SHP77 treated with DMSO at 0.1 percent for 48 hours (cell line): ENCODE results near the gene KIAA1191.
"Not testable (repeated sequence)": the region's sequence is repeated elsewhere in the genome, so short reads cannot be mapped to it uniquely, and the experiment has no call there.

Experiments
- DNase-seq: peaks from one replicate; lab custom pipeline; 2025; lab: John Stamatoyannopoulos, UW

The KIAA1191 gene, protein sequence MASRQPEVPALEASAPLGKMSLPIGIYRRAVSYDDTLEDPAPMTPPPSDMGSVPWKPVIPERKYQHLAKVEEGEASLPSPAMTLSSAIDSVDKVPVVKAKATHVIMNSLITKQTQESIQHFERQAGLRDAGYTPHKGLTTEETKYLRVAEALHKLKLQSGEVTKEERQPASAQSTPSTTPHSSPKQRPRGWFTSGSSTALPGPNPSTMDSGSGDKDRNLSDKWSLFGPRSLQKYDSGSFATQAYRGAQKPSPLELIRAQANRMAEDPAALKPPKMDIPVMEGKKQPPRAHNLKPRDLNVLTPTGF

DNA sequence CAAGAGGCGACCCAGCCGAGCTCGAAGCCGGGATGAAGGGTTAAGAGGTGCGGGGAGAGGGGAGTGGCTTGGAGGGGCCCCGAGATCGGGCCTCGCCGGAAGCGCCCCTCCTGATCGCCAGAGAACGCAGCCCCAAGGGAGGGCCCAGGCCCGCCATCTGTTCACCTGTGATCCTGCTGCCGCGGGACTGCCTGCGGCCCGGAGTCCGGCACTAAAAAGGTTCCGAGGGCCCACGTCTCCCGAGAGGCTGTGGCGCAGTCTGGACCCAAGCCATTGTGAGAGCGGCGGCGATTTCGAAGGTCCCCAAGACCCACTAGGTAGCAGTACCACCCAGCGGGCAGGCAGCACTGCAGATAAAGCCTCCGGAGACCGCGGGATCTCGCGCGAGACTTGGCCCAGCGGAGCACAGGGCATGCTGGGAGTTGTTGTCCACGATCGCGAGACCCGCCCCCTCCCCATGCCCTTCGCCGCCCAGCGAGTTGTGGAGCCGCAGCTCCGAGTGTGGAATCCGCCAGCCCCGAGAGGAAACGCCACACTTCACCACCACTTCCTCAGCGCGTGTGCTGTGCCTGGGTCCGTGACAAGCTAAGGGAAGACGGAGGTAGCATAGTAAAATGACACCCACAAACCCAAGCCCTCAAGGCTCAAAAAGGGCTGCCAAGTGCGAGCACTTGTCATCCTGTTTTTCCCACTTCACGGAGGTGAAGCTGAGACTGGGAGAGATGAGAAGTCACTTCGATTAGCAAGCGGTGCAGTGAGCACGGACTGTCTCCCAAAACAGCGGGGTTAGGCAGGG is at the start of gene KIAA1191:
Gene KIAA1191 (minus strand): TSS at position 328 of the 796 bp plus-strand sequence. CDS start 2,256 bp downstream, outside the sequence.
- peak; percentile 66 for DNase-seq

DNA sequence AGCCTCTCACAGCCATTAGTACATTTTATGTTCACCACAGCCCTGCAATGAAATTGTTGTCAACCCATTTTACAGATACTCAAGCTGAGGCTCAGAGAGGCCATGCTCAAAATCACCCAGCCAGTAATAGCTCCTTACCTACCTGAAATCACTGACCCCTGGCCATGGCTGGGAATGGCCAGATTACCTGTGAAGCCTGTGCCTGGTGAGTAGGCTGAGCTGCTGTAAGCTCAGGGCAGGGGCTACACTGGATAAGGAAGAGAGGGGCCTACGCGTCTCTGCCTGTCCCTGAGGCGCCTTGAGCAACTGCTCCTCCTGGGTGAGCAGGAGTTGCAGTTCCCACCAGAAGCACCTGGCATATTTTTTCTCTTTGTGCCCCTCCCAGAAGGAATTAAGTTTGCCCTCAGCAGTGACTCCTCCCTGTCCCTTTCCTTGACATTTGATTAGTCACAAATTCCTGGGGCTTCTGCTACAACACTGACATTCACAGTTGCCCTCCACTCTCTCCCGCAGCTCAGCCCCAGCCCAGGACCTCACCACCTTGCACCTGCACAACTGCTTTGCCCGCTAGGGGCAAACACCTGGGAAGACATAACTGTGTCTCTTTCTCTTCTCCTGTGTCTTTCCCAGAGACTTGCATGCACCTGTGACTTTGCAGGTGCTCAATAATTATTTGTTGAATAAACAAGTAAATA is 49.1 kb upstream of the KIAA1191 start:
- DNase-seq, result no peak

DNA sequence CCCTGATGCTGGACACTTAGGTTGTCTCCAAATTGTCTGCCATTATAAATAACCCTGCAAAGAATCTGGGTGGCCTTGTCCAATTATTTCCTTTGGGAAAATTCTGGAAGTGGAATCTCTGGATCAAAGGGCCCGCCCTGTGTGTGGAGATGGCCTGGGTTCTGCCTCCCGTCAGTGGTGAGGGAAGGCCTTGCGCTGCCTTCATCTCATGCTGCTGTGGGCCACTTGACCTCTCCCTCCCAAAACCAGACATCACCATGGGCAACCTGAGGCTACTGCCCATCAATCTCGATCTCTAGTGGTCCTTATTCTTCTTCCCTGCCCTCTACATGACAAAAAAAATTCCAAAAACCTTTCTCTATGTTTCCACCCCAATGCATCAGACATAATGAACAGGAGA is 48.2 kb upstream of the KIAA1191 start:
- DNase-seq, result no peak

DNA sequence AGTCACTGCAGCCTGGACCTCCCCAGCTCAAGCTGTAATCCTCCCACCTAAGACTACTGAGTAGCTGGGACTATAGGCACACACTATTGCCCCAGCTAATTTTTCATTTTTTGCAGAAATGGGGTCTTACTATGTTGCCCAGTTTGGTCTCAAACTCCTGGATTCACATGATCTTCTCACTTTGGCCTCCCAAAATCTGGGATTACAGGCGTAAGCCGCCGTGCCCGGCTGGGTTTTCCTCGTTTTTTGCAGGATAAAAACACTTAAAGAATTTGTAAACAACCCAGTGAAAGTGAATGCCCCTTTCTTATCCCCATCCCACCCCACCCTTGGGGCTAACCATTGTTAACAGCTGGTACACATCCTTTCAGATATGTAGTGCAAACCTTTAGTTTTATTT is 47.0 kb upstream of the KIAA1191 start:
- no peak for DNase-seq

DNA sequence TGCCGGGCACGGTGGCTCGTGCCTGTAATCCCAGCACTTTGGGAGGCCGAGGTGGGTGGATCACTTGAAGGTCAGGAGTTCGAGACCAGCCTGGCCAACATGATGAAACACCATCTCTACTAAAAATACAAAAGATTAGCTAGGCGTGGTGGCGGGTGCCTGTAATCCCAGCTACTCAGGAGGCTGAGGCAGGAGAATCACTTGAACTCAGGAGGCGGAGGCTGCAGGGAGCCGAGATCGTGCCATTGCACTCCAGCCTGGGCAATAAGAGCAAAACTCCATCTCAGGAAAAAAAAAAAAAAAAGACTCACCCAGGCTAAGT is 46.6 kb upstream of the KIAA1191 start:
- not testable (repeated sequence) for DNase-seq

DNA sequence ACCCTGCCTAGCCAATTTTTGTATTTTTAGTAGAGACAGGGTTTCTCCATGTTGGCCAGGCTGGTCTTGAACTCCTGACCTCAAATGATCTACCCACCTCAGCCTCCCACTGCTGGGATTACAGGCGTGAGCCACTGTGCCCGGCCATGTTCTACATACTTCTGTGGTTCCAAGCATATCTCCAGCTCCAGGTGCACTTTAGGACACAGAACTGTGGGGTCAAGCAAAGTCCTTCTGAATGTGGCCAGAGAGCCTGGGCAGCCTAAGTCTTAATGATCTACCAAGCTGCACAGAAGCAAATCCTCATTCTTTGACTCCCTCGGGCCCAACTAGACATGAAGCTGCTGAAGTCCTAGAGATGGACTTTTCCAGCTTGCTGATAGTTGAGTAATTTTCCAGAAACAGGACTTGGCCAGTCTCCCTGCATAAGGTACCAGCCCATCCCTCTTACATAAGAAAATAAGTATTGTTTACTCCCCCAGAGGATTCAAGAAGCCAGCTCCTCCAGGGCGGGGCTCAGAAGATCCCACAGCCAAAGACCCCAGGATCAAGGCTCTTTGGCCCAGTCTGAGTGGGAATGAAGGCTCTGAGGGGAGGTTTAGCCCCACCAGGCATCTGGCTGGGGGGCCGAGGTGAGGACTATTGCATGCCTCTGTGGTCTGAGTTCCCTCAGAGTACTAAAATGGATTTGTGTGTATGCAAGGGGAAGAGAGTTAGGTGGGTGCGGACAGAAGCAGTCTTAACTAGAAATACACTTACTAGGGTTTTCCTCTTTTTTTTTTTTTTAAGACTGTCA is 46.1 kb upstream of the KIAA1191 start:
- no peak for DNase-seq

DNA sequence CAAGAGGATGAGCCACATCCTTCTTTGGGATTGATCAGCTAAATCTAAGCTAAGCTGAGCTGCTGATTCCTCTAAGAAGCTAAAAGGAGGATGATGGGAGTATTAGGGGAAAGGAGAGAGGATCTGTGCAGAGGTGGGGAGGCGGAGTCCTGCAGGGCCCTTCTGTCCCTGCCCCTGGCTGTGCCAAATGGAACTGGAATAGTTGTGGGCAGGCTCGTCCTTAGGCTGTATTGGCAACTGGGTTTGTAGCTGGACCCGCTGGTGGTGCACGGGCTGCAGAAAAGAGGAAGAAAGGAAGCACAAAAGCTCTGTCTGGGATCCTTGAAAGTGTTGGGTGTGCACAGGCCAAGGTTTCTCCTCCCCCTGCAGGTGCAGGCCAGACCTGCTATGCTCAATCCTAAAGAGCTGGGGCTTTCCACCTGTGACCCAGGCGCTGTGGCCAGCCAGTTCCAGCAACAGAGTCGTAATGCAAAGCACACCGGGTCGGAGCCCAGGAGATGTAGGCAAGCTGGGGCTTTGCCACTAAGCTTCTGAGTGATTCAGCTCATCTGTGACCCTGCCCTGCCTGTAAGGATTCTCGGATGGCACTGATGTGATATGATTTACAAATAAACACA is 45.0 kb upstream of the KIAA1191 start:
- DNase-seq, result no peak

DNA sequence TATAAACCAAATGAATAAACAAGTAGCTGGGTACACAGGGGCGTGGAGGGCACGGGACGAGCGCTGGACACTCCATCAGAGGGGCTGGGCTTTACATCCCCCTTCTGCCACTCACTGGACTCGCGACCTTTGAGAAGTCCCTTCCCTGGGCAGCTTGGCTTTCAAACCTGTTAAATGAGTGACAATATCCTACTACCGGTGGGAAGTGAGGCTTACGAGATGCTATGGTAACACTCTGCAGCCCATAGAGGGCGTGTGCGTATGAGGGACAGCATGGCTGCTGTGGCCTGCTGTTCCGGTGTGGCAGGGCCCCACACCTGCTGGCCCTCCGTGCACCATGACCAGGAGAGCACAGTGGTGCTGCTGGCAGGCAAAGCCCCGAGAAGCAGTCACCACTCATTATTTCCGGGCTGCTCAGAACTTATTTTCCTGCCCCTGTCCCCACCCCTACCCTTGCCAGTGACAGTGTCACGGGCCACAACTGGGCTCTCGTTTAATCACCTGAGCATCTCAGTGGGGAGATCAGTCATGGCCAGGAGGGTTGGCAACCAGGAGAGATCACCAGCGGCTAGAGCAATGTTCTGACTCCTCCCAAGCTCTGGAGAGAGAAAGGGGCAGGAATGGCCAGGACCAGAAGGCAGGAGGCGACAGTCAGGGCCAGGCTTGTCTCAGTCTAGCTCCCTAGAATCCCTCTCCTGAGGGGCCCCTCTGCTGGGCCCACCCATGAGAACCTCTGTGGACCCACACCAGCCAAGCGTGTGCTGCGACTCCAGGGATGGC is 44.3 kb upstream of the KIAA1191 start:
- no peak for DNase-seq

DNA sequence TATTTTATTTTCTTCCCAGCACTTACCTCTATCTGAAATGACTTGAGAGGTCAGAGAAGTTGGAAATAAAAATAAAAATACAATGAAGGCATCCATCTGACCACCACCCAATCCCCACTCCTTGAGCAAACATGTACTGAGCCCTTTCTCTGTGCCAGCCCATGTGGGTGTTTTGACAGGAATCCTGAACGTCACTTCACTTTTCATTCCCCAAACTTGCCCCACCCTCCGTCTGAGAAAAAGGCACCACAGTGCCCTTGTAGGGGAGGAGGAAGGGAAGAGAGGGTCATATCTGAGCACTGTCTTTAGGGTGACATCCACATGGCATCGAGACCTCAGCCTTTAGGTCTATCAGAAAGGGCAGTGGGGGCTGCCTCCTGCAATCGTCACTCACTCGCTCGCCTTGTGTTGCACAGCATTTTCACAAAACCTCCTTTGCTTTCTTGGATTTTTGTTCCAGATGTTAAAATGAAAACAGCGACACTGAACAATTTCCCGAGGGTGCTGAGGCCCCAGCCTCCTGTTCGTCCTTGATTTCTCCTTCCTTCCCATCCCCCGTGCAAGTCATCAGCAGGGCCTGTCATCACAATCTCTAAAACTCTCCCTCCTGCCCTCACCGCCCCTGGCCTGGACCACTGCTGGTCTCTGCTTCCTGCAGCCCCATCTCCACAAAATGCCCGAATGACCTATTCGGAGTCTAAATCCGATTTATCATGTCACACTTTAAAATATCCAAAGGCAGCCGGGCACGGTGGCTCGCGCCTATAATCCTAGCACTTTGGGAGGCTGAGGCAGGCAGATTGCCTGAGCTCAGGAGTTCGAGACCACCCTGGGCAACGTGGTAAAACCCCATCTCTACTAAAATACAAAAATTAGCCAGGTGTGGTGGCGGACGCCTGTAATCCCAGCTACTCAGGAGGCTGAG is 40.0 kb upstream of the KIAA1191 start:
- no peak for DNase-seq

DNA sequence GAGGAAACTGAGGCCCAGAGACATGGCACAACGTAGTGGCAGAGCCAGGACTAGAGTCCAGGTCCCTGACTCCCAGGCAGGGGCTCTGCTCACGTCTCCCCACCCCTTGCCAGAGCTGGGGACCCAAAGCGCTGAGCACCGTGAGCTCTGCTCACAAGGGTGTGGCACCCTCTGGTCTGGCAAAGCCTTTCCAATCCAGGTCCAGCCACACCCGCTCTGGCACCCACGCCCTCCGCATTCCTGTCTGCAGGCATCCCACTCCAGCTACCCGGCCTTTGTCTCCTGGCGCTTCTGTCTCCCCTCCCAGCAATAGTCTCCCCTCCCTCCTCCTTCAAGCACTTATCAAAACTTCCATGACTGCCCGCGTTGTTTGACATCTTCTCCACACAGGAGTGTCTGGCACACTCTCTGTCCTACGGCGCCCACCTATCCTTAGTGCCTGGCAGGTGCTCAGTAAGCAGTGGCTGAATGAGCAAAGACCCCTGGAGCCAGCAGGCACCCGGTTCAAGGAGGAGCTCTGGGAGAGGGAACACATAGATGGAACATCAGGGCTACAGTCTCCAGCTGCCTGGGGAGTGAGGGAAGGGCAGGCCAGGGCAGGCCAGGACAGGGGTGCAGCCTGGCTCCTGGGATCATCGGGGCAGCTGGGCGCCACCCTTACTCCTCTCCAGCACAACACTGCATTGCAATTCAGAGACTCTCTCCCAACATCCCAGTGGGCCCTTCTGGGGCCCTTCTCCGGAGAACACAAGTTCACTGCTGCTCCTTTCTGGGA is 39.0 kb upstream of the KIAA1191 start:
- no peak for DNase-seq

DNA sequence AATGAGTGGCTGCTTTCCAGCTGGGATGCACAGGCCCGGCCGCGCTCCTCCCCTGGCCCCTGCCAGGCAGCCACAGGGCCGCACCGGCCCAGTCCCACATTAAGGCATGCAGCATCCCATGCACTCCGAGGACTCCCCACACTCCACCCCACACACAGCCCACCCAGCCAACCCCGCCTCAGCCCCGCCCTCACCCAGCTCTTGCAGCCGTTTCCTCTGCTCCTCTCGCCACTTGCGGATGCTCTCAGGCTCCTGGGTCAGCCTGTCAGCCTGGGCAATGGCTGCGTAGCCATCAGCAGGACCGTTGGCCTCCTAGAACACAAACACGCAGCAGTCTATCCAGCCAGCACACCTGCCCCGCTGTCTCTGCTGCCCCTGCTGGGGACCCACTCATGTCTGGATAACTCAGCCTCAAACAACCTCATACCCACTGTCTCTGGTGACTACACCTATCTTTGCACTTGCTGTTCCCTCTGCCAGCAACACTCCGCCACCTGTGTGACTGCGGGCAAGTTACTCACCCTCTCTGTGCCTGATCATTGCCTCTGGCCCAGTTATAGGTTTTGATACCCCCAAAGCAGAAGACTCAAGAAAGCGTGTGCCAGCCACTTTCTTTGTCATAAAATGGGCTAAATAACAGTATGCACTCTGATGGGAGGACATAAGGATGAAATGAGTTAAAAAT is 36.3 kb upstream of the KIAA1191 start:
- DNase-seq, result no peak

DNA sequence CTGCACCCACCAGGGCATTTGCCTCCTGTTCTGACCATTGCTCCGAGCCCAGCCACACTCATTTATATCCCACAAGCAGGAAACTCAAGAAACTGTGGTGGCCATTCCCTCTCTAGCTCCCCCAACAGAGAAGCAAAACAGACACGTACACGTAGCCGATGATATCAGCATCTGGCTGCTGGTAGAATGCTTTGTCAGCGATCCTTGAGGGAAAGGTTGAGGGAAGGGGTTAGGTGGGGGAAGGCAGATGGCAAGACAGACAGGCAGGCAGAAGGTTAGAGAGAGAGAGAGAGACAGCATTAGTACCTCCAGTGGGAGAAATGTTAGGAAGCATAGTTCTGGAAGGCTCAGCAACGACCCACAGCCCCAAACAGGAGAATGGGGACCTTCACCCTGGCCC is 34.8 kb upstream of the KIAA1191 start:
- DNase-seq, result no peak

DNA sequence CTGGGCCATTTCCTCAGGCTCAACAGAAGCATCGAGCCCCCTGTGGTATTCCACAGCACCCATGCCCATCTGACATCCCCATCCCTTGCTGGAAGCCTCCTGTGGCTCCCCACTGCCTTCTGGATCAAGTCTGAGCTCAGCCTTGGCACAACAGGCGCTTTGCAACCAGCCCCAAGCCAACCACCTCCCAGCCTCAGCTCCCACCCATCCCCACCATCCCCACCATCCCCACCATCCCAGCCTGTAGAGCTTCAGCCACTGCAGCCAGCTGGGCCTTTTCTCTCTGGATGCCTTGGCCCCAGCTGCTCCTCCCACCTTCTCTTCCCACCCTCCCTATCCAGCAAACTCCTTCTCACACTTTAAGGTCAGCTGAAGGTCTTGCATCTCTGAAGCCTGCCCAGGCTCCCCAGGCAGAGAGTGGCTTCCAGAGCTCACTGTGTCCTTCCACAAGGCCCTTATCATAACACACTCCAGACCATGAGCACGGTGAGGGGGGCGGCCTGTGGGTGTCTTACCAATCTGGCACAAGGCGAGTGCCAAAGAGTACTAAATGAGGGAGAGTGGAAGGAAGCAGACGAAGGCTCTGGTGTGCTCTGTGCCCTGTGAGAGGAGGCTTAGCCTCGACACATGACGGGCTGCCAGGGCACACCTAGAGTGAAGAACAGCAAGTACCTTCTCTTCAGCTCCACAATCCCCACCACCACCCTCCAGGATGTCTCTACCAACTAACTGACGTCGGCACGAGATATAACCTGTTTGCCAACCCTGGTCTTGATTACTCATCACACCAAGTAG is 33.5 kb upstream of the KIAA1191 start:
- no peak for DNase-seq

DNA sequence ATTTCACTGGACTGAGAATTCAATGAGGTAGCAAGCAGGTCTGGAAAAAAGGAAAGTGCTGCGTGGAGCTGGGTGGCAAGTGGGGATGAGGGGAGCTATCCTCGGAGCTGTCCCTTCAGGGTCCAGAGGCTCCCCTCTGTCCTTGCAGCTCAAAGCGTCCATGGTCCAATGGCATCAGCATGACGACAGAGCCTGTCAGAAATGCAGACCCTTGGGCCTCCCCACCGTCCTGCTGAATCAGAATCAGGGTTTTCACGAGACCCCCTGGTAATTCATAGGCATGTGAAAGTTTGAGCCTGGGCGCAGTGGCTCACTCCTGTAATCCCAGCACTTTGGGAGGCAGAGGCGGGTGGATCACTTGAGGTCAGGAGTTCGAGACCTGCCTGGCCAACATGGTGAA is 32.5 kb upstream of the KIAA1191 start:
- DNase-seq, result no peak

DNA sequence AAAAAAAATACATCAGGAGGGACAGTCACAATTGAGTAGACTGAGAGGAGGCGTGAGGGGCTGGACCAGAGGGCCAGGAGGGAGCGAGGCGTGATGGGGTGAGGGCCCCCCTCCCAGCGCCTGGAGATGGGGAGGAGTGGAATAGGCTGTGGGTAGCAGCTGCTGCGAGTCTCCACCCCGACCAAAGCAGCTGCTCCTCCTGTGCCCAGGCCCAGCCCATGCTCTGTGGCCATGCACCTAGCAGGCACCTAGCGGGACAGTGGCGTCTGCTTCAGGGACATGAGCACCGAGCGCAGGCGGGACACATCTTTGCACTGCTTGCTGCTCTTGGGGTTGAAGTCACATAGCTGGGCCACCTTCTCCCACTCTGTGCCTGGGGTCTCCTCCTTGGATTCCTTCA is 31.0 kb upstream of the KIAA1191 start:
- no peak for DNase-seq

DNA sequence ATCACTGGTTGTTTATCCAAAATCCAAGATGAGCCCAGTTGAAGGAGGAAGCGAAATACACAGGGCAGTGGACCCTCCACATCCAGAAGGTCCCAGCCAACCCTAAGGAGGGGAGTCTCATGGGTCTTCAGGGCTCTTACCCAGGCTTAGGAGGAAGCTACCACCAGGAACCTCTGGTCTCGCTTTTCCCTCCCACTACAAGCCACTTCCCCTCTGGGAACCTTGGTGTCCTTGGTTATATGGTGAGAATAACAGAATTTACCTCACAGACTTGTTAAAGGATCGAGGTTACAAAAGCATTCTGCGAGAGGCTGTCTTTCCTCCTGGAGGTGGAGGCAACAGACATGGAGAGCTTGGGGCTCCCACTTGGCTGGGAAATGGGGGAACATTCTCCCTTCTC is 30.4 kb upstream of the KIAA1191 start:
- no peak for DNase-seq

DNA sequence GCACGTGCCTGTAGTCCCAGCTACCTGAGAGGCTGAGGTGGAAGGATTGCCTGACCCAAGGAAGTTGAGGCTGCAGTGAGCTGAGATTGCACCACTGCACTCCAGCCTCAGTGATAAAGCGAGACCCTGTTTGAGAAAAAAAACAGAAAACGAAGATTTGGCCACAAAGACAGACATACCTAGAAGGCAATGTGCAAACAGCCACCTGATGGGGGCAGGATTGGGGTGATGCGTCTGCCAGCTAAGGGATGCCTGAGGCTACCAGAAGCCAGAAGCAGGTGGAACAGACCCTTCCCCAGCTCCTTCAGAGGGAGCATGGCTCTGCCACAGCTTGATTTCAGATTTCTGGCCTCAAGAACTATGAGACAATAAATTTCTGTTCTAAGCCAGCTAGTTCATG is 29.9 kb upstream of the KIAA1191 start:
- no peak for DNase-seq
